Esophagus muscularis mucosa (tissue), 4 donors: ENCODE results near the gene DOC2A. TPM values are rescaled to one million over a fixed set of nuclear protein-coding genes. Genes with fewer than 3 reads are reported as not detected.

ENCODE experiments used
- DNase-seq: peaks from one replicate; pipeline ENCODE4 v3.0.0-alpha.2; 2017; ENCODE audit errors: extremely low spot score
- H3K27ac ChIP-seq, 4 donors: fragments of 200-600 bp; sonication (generic); replicated peaks in 1 of 4; 1 replicate in 3 of 4; 2 replicates in 1 of 4; pipeline ENCODE4 v1.5.1; 2016 to 2019; ENCODE audit warnings: mild to moderate bottlenecking in 1 of 4
- H3K27me3 ChIP-seq, 4 donors: fragments of 200-600 bp; sonication (generic); one replicate each; pipeline versions ENCODE4 v1.5.1 to v1.6.0; 2016 to 2019
- H3K36me3 ChIP-seq, 4 donors: fragments of 200-600 bp; sonication (generic); one replicate each; pipeline ENCODE4 v1.5.1; 2016 to 2019
- H3K4me1 ChIP-seq, 4 donors: fragments of 200-600 bp; sonication (generic); one replicate each; pipeline ENCODE4 v1.5.1; 2016 to 2019
- H3K4me3 ChIP-seq, 4 donors: fragments of 200-600 bp; sonication (generic); 1 replicate in 2 of 4; 2 replicates in 2 of 4; pipeline ENCODE4 v1.5.1; 2016 to 2019; ENCODE audit warnings: mild to moderate bottlenecking in 4 of 4, moderate library complexity in 1 of 4
- H3K9me3 ChIP-seq, 4 donors: fragments of 200-600 bp; sonication (generic); 1 replicate in 3 of 4; 2 replicates in 1 of 4; pipeline ENCODE4 v1.5.1; 2016 to 2019
- EP300 ChIP-seq: sonication (generic); formaldehyde crosslinking; IDR thresholded peaks from one replicate; pipeline ENCODE4 v1.6.1; 2017; ENCODE audit warnings: antibody characterized with exemption
- POLR2A ChIP-seq: fragments of 450-650 bp; IDR thresholded peaks from one replicate; pipeline ENCODE4 v1.6.1; 2017; ENCODE audit warnings: antibody characterized with exemption, moderate library complexity, mild to moderate bottlenecking, low read depth
- POLR2AphosphoS5 ChIP-seq, 2 donors: sonication (generic); formaldehyde crosslinking; IDR thresholded peaks; one replicate each; pipeline ENCODE4 v1.6.1; 2017; ENCODE audit warnings: antibody characterized with exemption in 2 of 2
- WGBS: methylation state at CpG from one replicate; pipeline ENCODE4 v1.1.5; 2018; 5-methylcytosine and 5-hydroxymethylcytosine counted together
- intact Hi-C: fragments of 100-400 bp; cut with DNase I; formaldehyde crosslinking; loops from one replicate; pipeline ENCODE4 v1.15.1; 2023
- total RNA-seq, 4 donors: library from RNA; depleted of rRNA; stranded (reverse); fragments of >200 nt; gene quantifications; one replicate each; pipeline versions ENCODE4 v1.1.0 to v1.2.1, GENCODE V29; 2016
- TF ChIP-seq, protein P1 (sequence below), 3 experiments: fragments of 200-600 bp in 2 of 3; fragments of 450-650 bp in 1 of 3; sonication (generic) in 2 of 3; IDR thresholded peaks; one replicate each; pipeline ENCODE4 v1.5.1; 2017 to 2019; ENCODE audit warnings: antibody characterized with exemption in 3 of 3, mild to moderate bottlenecking in 2 of 3, moderate library complexity in 1 of 3

Gene DOC2A
- total RNA-seq, 4 donors from 2014 or later, result 0.50 to 0.83 TPM; not detected in 2

DNA sequence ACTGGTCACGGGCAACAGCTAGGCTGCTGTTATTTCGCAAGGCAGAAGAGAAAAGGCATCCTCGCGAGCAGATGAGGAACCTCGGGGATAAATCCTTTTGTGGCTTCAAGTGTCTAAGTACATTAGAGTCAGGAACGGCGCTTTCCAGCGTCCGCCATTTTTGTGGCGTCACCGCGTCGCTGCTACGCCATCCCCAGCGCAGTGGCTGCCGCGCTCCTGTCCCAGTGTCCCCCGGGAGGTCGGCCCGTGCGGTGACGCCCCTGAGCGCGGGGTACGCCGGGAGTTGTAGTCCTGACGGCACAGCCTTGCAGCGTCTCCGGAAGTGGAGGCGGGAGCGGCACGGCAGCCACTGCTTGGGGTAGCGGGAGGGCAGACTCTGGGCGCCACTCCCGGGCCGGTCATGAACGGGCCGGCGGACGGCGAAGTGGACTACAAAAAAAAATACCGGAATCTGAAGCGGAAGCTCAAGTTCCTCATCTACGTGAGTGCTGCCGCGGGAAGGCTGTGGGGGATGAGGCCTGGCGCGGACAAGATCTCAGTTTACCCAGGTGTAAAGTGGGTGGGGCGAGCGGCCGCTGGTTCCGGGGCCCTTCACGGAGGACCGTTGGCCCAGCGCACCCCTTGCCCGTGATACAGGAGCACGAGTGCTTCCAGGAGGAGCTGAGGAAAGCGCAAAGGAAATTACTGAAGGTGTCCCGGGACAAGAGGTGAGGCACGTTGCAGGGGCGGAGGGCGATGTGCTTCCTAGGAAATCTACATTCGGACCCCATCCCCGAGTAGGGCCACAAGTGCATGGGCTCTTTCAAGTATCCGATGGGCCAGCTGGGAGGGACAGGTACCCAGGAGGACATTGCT, 14.7 kb downstream of the DOC2A start, which contains the start of gene INO80E:
Gene INO80E (plus strand): TSS at position 331 of the 855 bp plus-strand sequence. CDS start 70 bp downstream, at position 401.
- Histone ChIP-seq H3K27me3 (no peaks in the 10 kb centered on the region), H3K4me1 (peaks cover 24 to 33% (median 27%) of the 10 kb centered on the region in 4 donors), H3K36me3 (peaks cover 2 to 66% (median 51%) of the 10 kb centered on the region in 4 donors), H3K27ac (peak within 1 kb of the TSS; percentile 96 to 99 (median 96)), H3K4me3 (peak within 1 kb of the TSS; percentile 83 to 91 (median 87)), H3K9me3 (no peaks in the 10 kb centered on the region)
- peak; percentile 85 to 97 for TF ChIP-seq POLR2AphosphoS5 (IDR thresholded peaks at IDR 0.05)
- no peak for TF ChIP-seq EP300
- TF ChIP-seq, protein P1, sequence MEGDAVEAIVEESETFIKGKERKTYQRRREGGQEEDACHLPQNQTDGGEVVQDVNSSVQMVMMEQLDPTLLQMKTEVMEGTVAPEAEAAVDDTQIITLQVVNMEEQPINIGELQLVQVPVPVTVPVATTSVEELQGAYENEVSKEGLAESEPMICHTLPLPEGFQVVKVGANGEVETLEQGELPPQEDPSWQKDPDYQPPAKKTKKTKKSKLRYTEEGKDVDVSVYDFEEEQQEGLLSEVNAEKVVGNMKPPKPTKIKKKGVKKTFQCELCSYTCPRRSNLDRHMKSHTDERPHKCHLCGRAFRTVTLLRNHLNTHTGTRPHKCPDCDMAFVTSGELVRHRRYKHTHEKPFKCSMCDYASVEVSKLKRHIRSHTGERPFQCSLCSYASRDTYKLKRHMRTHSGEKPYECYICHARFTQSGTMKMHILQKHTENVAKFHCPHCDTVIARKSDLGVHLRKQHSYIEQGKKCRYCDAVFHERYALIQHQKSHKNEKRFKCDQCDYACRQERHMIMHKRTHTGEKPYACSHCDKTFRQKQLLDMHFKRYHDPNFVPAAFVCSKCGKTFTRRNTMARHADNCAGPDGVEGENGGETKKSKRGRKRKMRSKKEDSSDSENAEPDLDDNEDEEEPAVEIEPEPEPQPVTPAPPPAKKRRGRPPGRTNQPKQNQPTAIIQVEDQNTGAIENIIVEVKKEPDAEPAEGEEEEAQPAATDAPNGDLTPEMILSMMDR (IDR thresholded peaks at IDR 0.05), result no peak
- TF ChIP-seq POLR2A, result peak; percentile 4
- WGBS, result 0% methylated on average over 19 of the region's 65 CpGs
- DNase-seq, result peak; percentile 99
- intact Hi-C loops, result loop anchor here (1.0 to 10.0 kb wide), 2 partner anchors 22 to 201 kb away; partner anchors contain the start of gene KIF22

DNA sequence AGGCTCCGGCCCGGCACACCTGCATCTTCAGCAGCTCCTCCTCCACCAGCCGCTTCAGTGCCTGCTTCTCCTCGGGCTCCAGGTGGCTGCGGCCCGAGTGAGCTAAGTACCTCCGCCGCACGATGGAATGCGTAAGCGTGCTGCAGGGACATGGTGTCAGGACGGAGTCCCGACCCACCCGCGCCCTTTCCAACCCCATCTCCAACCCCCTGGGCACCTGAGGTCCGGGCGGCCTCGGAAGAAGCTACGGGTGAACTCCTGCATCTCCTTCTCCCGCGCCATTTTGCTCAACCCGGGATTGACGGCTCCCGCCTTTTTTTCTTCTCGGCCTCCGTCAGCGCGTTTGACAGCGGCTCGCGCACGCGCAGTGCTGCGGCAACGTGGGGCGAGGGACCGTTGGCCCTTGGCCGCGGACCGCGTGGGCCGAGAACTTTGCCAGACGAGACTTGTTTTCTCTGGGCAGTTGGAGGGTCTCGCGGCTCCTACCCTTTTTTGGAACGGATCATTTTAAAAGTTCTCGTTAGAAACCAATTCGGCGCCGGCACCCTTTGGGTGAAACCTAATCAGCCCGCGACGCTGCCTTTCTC, 15.4 kb downstream of the DOC2A start, which contains the start of gene HIRIP3:
Gene HIRIP3 (minus strand): TSS at position 294 of the 587 bp plus-strand sequence. CDS start 12 bp downstream, at position 282.
- Histone ChIP-seq H3K36me3 (peaks cover 9 to 66% (median 51%) of the 10 kb centered on the region in 4 donors), H3K4me1 (peaks cover 24 to 33% (median 27%) of the 10 kb centered on the region in 4 donors), H3K9me3 (no peaks in the 10 kb centered on the region), H3K27ac (peak within 1 kb of the TSS; percentile 96 to 99 (median 96)), H3K4me3 (peak within 1 kb of the TSS; percentile 83 to 91 (median 87)), H3K27me3 (no peaks in the 10 kb centered on the region)
- DNase-seq, result peak; percentile 95
- intact Hi-C loops, result loop anchor here (10.0 kb wide), 1 partner anchor 201 kb away; the partner anchor contains the start of gene KIF22
- WGBS, result 0% methylated on average over 11 of the region's 53 CpGs
- TF ChIP-seq, protein P1 (IDR thresholded peaks at IDR 0.05), result no peak
- TF ChIP-seq POLR2A (peak; percentile 10), EP300 (no peak), POLR2AphosphoS5 (IDR thresholded peaks at IDR 0.05) (peak; percentile 72 to 87)

DNA sequence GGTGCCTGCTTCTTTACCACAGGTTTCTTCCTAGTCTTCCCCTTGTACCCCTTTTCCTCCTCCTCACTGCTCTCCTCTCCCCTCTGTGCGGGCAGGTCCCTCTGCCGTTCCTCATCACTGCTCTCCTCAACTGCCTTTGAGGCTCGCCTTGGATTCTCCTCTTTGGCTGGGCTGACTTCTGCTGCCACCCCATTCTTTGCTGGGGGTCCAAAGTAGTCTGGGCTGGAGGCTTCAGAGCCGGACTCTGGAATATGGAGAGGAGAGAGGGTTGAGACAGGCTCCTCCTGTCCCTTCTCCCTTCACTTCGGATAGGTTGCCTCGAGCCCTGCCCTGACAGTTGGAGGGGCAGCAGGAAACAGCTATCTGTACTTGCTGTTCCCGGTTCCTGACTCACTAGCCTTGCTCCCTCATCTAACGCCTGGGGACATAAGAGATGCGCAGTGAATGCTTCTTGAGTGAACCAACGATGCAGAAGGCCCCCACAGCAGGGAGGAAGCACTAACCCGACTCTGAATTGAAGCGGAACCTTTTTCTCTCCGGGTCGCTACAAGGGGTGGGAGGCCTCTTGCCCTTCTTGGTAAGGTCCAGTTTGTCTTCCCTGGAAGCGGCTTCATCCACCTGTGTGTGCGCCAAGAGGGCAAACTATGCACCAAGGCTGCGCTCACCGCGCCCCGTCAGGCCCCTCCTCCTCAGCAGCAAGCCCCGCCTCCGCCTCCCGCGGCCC, 16.1 kb downstream of the DOC2A start:
- 8% methylated on average over 23 of the region's 24 CpGs for WGBS
- H3K4me1 ChIP-seq, result peaks cover 24 to 33% (median 27%) of the 10 kb centered on the region in 4 donors
- no peaks in the 10 kb centered on the region for H3K9me3 ChIP-seq
- H3K4me3 ChIP-seq, result peak overlapping the region; percentile 83 to 91 (median 87)
- no peaks in the 10 kb centered on the region for H3K27me3 ChIP-seq
- H3K36me3 ChIP-seq, result peaks cover 12 to 66% (median 51%) of the 10 kb centered on the region in 4 donors
- no peak for DNase-seq
- peak overlapping the region; percentile 96 to 99 (median 96) for H3K27ac ChIP-seq
- TF ChIP-seq POLR2A, result no peak
- no peak for TF ChIP-seq EP300
- TF ChIP-seq, protein P1 (IDR thresholded peaks at IDR 0.05), result no peak
- no peak for TF ChIP-seq POLR2AphosphoS5 (IDR thresholded peaks at IDR 0.05)
- intact Hi-C loops, result loop anchor here (10.0 kb wide), 1 partner anchor 200 kb away; the partner anchor contains the start of gene KIF22

DNA sequence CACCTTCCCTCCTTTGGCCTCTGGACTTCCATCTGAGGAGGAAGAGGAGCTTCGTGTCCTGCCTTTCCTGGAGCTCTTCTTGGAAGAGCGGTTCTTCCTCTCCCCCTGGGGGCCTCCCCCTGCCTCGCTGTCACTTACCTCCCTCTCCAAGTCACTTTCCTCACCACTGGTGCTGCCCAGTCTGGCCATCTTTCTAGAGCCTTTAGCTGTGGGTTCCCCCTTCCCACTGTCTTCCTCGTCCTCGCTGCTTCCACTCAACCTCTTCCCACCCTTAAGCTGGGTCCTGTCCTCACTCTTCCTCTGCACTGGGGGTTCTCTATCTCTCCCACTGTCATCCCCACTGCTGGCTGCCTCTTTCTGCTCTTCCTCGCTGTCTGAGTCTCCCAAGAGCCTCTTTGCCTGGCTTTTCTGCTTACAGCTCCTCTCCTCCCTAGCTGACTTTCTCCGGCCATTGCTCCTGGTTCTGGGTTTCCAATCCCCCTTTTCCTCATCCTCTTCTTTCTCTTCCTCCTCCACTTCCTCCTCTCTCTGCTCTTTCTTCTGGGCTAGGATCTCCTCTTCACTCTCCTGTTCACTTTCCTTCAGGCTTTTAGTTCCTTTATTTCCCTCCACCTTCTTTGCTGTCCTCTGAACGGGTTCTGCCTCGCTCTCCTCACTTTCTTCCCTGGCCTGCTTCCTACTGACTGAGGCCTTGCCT, 16.8 kb downstream of the DOC2A start:
- Histone ChIP-seq H3K27me3 (no peaks in the 10 kb centered on the region), H3K4me1 (peaks cover 24 to 33% (median 27%) of the 10 kb centered on the region in 4 donors), H3K9me3 (no peaks in the 10 kb centered on the region), H3K4me3 (no peak overlapping the region), H3K27ac (peak overlapping the region; percentile 96 to 99 (median 96)), H3K36me3 (peaks cover 12 to 66% (median 55%) of the 10 kb centered on the region in 4 donors)
- TF ChIP-seq EP300 (no peak), POLR2A (no peak), POLR2AphosphoS5 (IDR thresholded peaks at IDR 0.05) (no peak)
- TF ChIP-seq, protein P1 (IDR thresholded peaks at IDR 0.05), result no peak
- intact Hi-C loops, result loop anchor here (10.0 kb wide), 1 partner anchor 199 kb away; the partner anchor contains the start of gene KIF22
- 86% methylated on average over 9 of the region's 9 CpGs for WGBS
- no peak for DNase-seq
